Endodermal cell (in vitro differentiated cells): ENCODE results near the gene BMPER. TPM values are rescaled to one million over a fixed set of nuclear protein-coding genes. Genes with fewer than 3 reads are reported as not detected.

Experiments used
- DNase-seq: peaks from one replicate; pipeline ENCODE4 v3.0.0-alpha.2; 2017
- H3K27ac ChIP-seq: 2 replicates; pipeline ENCODE4 v1.5.1; 2013; ENCODE audit warnings: mild to moderate bottlenecking, low read depth, low read length, moderate library complexity
- H3K27me3 ChIP-seq: 2 replicates; pipeline ENCODE4 v1.6.1; 2013; ENCODE audit warnings: mild to moderate bottlenecking, low read length, moderate library complexity; ENCODE audit not compliant: insufficient read depth, control insufficient read depth, poor library complexity, severe bottlenecking
- H3K36me3 ChIP-seq: 2 replicates; pipeline ENCODE4 v1.7.0; 2013; ENCODE audit warnings: mild to moderate bottlenecking, low read length, moderate library complexity; ENCODE audit not compliant: control insufficient read depth, insufficient read depth
- H3K4me1 ChIP-seq: one replicate; pipeline ENCODE4 v1.7.0; 2013; ENCODE audit warnings: low read length; ENCODE audit not compliant: control insufficient read depth, insufficient read depth
- H3K4me3 ChIP-seq: 2 replicates; pipeline ENCODE4 v1.5.1; 2013; ENCODE audit warnings: mild to moderate bottlenecking, low read length, moderate library complexity
- H3K9ac ChIP-seq: 2 replicates; pipeline ENCODE4 v1.6.1; 2013; ENCODE audit warnings: mild to moderate bottlenecking, low read length, moderate library complexity; ENCODE audit not compliant: poor library complexity, severe bottlenecking; ENCODE audit errors: extremely low read depth
- H3K9me3 ChIP-seq: 2 replicates; pipeline ENCODE4 v1.6.1; 2013; ENCODE audit warnings: mild to moderate bottlenecking, low read length, moderate library complexity; ENCODE audit not compliant: control insufficient read depth
- H3K27ac Mint-ChIP-seq: 2 replicates; pipeline ENCODE4 v1.8.0; 2020; ENCODE audit warnings: mixed read lengths
- H3K27me3 Mint-ChIP-seq: 2 replicates; pipeline ENCODE4 v1.8.0; 2021; ENCODE audit warnings: mild to moderate bottlenecking, mixed read lengths; ENCODE audit not compliant: insufficient read depth
- H3K36me3 Mint-ChIP-seq: 2 replicates; pipeline ENCODE4 v1.8.0; 2020; ENCODE audit warnings: low read depth, mixed read lengths
- H3K4me1 Mint-ChIP-seq: 2 replicates; pipeline ENCODE4 v1.8.0; 2020; ENCODE audit warnings: mixed read lengths
- H3K4me3 Mint-ChIP-seq: 2 replicates; pipeline ENCODE4 v1.8.0; 2020; ENCODE audit warnings: mild to moderate bottlenecking, moderate library complexity, mixed read lengths
- H3K9me3 Mint-ChIP-seq: 2 replicates; pipeline ENCODE4 v1.8.0; 2020; ENCODE audit warnings: mild to moderate bottlenecking, mixed read lengths
- WGBS, 2 experiments: methylation state at CpG; one replicate each; pipeline versions ENCODE4 v1.1.5 to v1.1.7; 2013; ENCODE audit warnings: missing lambda C conversion rate in 2 of 2, mixed read lengths in 1 of 2; ENCODE audit not compliant: insufficient coverage in 1 of 2, insufficient read length in 1 of 2; 5-methylcytosine and 5-hydroxymethylcytosine counted together
- total RNA-seq, 2 donors: library from RNA; stranded (reverse); fragmentation: NEBNext Ultra II Directional in 1 of 2; extraction: Animal tissue kit (Norgen Biotek cat#: 25700) in 1 of 2; gene quantifications; 2 replicates in 1 of 2; 3 replicates in 1 of 2; pipeline ENCODE4 v1.2.1, GENCODE V29; 2021
- TF ChIP-seq, protein P1 (sequence below): fragments of 200-600 bp; sonication (generic); conservative IDR thresholded peaks from 2 replicates; pipeline ENCODE4 v1.5.0; 2021; ENCODE audit warnings: antibody characterized with exemption, mild to moderate bottlenecking

The BMPER gene
- total RNA-seq, 2 donors from 2014 or later, result 71.2 to 72.2 TPM

DNA sequence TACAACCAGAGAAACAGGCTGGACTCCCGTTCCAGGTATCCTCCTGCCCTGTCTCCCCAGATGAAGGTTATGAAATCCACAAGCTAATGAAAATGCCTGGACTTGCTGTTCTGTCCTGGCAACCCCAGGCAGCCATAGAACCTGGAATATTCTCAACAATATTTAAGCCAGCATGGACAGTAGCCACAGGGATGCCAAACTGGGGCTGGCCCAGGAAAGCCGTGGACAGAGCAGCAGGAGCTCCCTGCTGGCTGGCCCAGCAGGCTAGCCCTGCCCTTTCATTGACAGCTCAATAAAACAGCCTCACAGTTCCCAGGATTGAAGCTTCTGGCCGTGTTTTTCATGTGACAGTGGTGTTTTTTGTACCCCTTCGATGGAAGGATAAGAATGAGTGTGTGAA is 230.6 kb downstream of the BMPER start:
- Mint-ChIP-seq H3K4me1 (peaks cover 4% of the 10 kb centered on the region), H3K4me3 (no peak overlapping the region)

DNA sequence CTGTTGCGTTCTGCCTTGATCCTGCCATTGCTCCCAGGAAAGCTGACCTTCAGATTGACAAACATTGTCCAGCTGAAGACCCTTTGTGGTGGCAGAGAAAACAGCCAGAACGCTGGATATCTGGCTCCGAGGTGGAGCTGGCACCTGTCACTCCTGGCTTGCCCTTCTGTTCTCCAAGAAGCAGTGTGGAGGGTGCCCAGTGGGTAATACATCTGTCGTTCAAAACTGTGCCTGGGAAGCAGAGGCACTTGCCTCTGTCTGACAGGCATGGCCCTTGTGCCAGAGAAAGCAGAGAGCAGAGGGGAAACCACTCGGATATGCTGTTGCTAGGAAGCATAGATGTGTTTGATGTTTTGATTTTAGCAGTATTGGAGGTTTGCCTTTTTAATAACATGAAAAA is 231.4 kb downstream of the BMPER start:
- H3K27ac Mint-ChIP-seq, result no peak overlapping the region
- no peak for DNase-seq
- H3K4me1 Mint-ChIP-seq, result peaks cover 2% of the 10 kb centered on the region
- WGBS, 2 experiments, result 84 to 89% methylated on average over 3 to 5 of the region's 5 CpGs
- H3K27ac ChIP-seq, result no peak overlapping the region
- peaks cover 3% of the 10 kb centered on the region for H3K36me3 Mint-ChIP-seq
- no peaks in the 10 kb centered on the region for H3K9me3 Mint-ChIP-seq
- no peaks in the 10 kb centered on the region for H3K27me3 Mint-ChIP-seq
- no peak overlapping the region for H3K4me3 ChIP-seq
- H3K27me3 ChIP-seq, result no peaks in the 10 kb centered on the region
- TF ChIP-seq, protein P1, sequence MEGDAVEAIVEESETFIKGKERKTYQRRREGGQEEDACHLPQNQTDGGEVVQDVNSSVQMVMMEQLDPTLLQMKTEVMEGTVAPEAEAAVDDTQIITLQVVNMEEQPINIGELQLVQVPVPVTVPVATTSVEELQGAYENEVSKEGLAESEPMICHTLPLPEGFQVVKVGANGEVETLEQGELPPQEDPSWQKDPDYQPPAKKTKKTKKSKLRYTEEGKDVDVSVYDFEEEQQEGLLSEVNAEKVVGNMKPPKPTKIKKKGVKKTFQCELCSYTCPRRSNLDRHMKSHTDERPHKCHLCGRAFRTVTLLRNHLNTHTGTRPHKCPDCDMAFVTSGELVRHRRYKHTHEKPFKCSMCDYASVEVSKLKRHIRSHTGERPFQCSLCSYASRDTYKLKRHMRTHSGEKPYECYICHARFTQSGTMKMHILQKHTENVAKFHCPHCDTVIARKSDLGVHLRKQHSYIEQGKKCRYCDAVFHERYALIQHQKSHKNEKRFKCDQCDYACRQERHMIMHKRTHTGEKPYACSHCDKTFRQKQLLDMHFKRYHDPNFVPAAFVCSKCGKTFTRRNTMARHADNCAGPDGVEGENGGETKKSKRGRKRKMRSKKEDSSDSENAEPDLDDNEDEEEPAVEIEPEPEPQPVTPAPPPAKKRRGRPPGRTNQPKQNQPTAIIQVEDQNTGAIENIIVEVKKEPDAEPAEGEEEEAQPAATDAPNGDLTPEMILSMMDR, result no peak
- H3K9me3 ChIP-seq, result no peaks in the 10 kb centered on the region
- no peak overlapping the region for H3K9ac ChIP-seq
- H3K4me3 Mint-ChIP-seq, result no peak overlapping the region
- H3K4me1 ChIP-seq, result no peaks in the 10 kb centered on the region
- no peaks in the 10 kb centered on the region for H3K36me3 ChIP-seq

More for the DNA sequence above, 230.6 kb downstream of the BMPER start:
- no peaks in the 10 kb centered on the region for H3K9me3 Mint-ChIP-seq
- H3K4me3 ChIP-seq, result no peak overlapping the region
- DNase-seq, result no peak
- TF ChIP-seq, protein P1, result no peak
- no peaks in the 10 kb centered on the region for H3K36me3 ChIP-seq
- no peak overlapping the region for H3K27ac Mint-ChIP-seq
- no peak overlapping the region for H3K9ac ChIP-seq
- WGBS, 2 experiments, result 60 to 72% methylated on average over 2 to 4 of the region's 4 CpGs
- H3K27ac ChIP-seq, result no peak overlapping the region
- peaks cover 3% of the 10 kb centered on the region for H3K36me3 Mint-ChIP-seq
- peaks cover 2% of the 10 kb centered on the region for H3K4me1 ChIP-seq
- H3K9me3 ChIP-seq, result no peaks in the 10 kb centered on the region
- H3K27me3 Mint-ChIP-seq, result no peaks in the 10 kb centered on the region
- H3K27me3 ChIP-seq, result no peaks in the 10 kb centered on the region

DNA sequence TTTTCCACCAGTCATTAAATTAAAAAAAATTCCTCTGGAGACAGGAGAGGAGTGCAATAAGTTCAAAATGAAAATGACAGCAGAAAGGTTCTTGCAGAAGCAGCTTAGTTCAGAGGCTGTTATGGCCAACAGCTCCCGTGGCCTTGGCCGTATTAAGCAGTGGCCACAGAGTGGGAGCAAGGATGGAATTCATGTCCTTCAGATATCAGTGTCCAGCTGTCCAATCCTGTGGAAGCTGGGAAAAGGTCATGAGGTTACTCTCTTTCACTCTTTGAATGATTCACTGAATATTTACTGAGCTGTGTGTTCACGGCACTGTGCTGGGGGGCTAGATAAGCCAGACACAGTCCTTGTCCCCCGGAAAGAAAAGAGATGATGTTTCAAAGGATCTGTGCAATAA is 231.8 kb downstream of the BMPER start:
- TF ChIP-seq, protein P1, result no peak
- H3K27ac Mint-ChIP-seq, result no peak overlapping the region
- no peaks in the 10 kb centered on the region for H3K9me3 Mint-ChIP-seq
- Histone ChIP-seq H3K4me1 (no peaks in the 10 kb centered on the region), H3K27me3 (no peaks in the 10 kb centered on the region), H3K4me3 (no peak overlapping the region), H3K36me3 (no peaks in the 10 kb centered on the region), H3K27ac (no peak overlapping the region), H3K9ac (no peak overlapping the region), H3K9me3 (no peaks in the 10 kb centered on the region)
- H3K4me3 Mint-ChIP-seq, result no peak overlapping the region
- DNase-seq, result no peak
- H3K27me3 Mint-ChIP-seq, result no peaks in the 10 kb centered on the region
- H3K4me1 Mint-ChIP-seq, result peaks cover 2% of the 10 kb centered on the region
- peaks cover 3% of the 10 kb centered on the region for H3K36me3 Mint-ChIP-seq
- 90 to 92% methylated on average over 3 to 4 of the region's 4 CpGs for WGBS, 2 experiments
